NCI-H2171 treated with DMSO at 0.1 percent for 48 hours (cell line): Measurements from ENCODE around the gene IBTK.
A peak's percentile ranks its signal among the peaks of the same experiment; 100 is the strongest.
"Not testable (repeated sequence)": the region's sequence is repeated elsewhere in the genome, so short reads cannot be mapped to it uniquely, and the experiment has no call there.

Experiments
- DNase-seq: peaks from one replicate; lab custom pipeline; 2025; lab: John Stamatoyannopoulos, UW

Gene IBTK

DNA sequence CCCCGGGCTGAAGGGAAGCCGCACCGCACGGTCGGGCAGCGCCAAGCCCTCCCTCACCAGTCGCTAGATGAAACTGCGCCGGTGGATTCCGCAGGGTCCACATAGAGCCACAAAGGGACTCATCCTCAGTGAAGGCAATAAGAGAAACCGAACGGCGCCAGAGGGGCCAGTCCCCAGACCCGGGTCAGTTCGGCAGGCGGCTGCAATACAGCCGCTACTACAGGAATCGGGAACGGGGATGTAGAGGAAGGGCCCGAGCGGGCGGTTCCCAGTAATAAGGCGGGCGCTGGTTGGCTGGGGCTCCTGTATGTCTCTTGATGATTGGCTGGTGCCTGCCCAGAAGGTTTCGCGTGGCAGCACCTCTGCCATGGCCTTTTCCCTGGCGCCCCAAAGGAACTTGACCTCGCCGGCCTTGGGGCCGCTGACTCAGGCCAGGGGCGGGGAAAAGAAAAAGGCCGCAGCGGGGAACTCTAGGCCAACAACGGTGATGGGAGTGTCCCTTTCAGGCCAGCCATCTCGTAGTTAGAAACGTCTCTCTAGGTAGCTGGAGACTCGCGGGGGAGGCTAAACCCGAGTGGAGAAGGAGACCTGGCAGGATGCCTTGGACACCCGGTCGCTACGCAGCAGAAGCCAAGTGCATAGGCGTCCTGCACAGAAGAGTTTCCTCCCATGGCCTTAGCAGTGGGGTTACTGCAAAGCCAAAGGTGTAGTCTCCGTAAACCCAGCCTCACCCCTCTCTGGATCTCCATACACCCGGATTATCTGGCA lies at the start of gene IBTK:
Gene IBTK, minus strand, starts transcription at position 240 of the 768 bp plus-strand sequence. CDS start 7,258 bp downstream, outside the sequence.
- DNase-seq = peak; percentile 91

DNA sequence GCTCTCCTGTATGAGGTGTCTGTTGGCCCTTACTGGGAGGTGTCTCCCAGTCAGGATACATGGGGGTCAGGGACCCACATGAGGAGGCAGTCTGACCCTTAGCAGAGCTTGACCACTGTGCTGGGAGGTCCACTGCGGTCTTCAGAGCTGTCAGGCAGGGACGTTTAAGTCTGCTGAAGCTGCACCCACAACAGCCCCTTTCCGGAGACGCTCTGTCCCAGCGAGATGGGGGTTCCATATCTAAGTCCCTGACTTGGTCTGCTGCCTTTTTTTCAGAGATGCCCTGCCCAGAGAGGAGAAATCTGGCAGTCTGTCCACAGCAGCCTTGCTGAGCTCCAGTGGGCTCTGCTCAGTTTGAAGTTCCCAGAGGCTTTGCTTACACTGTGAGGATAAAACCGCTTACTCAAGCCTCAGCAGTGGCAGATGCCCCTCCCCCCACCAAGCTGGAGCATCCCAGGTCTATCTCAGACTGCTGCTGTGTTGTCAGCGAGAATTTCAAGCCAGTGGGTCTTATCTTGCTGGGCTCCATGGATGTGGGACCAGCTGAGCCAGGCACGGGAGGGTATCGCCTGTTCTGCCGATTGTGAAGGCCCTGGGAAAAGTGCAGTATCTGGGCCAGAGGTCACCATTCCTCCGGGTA lies 36.3 kb upstream of the IBTK start:
- no peak for DNase-seq

DNA sequence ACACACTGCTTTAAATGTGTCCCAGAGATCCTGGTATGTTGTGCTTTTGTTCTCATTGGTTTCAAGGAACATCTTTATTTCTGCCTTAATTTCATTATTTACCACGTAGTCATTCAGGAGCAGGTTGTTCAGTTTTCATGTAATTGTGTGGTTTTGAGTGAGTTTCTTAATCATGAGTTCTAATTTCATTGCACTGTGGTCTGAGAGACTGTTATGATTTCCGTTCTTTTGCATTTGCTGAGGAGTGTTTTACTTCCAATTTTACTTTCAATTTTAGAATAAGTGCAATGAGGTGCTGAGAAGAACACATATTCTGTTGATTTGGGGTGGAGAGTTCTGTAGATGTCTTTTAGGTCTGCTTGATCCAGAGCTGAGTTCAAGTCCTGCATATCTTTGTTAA lies 34.0 kb upstream of the IBTK start:
- DNase-seq = not testable (repeated sequence)

- DNase-seq = no peak
Measured at GRCh38 chr6:82277686-82278085, 30.1 kb upstream of the IBTK start.

- no peak for DNase-seq
Measured at GRCh38 chr6:82275686-82276085, 28.1 kb upstream of the IBTK start.

GRCh38 chr6:82273295-82273694 lies 25.8 kb upstream of the IBTK start:
- DNase-seq = no peak

DNA sequence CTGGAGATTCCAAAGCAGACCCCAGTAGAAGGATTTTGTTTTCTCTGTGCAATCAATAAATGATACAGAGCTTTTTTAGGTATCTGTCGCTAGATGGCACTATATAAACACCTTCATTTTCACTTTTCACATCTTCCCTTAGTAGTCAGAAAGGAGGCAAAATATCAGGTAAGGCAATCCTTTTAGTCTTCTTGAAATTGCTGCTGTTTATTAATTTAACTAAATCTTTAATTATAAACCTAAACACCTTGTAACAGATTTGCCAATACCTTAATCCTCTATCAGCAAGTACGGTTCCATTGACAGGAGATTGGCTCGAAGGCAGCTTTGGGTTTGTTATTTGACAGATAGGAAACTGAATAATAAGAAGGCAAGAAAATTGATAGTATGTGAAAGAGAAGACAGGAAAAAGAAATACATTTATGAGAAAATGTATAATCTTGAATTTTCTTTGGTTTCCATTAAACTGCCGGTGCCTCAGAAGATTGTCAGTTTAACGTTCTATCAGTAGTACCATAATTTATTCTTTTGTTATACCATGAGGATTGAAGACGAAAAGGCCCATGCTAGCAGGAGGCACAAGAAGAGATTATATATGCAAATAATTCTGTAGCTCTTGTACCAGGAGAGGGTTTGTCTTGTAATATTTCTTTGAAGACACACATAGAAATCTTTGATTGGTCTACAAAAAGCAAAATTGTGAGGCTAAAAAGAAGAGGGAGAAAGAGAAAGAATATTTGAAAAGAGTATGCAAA lies 23.5 kb upstream of the IBTK start:
- DNase-seq = peak; percentile 68

DNA sequence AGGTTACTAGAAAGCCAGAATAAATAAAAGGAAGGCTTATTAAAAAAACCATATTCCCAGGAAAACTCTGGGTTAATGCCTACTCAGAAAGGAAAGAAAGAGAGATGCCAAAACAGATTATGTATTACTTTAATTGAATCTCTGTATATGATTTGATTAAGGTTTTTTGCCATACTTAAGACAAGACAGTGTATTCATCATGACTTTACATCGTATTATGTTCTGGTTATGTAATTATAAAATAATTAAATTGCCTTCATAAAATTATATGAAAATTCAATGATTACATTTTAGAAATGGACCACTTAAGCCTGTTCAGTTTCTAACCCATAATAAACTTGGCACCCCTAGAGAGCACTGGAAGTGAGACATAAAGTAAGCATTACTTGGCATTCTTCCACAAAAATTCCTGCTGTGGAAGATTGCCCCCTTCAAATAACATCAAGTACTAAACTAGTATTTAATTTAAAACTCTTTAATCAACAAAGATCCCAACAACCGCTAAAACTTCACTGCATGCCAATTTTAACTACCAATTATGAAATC lies 20.8 kb upstream of the IBTK start:
- no peak for DNase-seq

DNA sequence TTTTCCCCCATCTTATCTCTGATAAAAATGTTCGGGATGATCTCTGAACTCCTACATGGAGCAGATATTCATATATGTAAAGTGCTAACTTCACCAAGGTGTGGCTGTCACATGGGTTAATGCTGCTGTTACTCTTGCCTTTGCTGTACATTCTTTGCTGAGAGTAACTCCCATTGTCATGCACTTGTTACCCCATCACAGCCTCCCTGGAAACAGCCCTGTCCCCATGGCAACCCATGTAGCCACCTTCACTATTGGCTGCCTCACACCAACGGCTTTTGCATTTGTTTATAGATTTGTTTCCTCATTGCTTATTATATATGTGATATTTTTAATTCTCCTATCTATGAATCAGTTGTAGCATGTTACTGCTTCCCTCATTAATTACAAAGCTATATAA lies 17.3 kb upstream of the IBTK start:
- no peak for DNase-seq

DNA sequence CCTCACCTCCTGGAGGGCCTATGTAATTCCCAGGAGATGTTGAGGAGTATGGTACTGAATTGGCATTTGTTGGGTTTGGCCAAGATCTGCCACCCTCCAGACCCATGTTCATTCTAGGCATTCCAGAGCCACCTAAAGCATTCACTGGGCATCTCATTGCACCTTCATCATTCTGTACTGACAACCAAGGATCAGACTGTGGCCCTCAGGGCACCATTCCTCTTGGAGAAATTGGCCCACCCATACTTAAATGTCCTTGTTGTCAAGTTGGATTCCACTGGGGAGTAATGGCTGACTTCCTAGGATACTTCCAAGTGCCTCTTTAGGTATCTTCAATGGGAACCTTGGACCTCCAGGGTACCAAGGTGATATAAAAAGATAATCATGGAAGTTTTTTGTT lies 16.8 kb upstream of the IBTK start:
- no peak for DNase-seq

GRCh38 chr6:82263916-82264315 lies 16.4 kb upstream of the IBTK start:
- no peak for DNase-seq

DNA sequence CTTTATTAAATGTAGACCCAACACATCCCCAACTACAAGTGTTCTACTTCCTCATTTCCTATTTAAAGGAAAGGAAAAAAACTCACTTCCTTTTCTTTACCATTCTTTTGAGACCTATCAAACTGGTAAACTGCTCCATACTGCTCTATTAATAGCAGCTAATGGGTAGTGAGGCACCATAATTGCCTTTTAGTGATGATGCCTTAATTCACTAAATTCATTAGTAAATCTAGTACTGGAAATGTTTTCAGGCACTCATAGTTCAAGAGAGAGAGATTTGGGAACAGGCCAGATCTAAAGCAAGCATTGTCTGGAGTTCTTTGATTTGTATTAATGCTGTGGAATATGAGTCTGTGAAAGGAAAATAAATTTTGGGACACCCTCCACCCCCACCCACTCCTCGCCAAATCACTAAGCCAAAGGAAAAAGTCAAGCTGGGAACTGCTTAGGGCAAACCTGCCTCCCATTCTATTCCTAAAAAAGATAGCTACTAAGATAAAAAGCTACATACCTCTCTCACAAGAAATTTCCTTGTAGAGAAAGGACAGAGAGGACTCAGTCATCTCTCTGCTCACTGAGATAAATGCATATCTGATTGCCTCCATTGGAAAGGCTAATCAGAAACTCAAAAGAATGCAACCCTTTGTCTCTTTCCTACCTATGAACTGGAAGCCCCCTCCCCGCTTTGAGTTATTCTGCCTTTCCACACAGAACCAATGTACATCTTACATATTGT lies 13.6 kb upstream of the IBTK start:
- no peak for DNase-seq

DNA sequence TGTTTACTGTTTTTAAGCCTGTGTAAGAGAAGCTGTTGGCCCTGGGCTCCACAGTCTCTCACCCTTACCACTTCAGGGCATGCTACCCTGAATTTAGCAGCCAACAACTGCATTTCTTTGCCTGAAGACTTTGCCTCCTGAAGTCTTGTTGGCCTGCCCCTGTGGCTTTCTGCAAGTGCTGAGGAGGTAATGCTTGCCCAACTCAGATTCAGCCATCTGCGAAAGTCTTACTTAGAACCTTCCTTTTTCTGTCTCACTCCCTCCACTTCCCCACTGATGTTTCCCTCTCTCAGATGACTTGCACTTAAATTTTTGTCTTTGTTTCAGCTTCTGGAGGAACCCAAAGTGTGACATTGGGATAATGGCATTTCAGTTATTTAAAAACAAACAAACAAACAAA lies 11.8 kb upstream of the IBTK start:
- DNase-seq = no peak

GRCh38 chr6:82257088-82257774 lies 9.7 kb upstream of the IBTK start:
- no peak for DNase-seq

GRCh38 chr6:82254722-82255121 lies 7.2 kb upstream of the IBTK start:
- not testable (repeated sequence) for DNase-seq

GRCh38 chr6:82251942-82252341 lies 4.4 kb upstream of the IBTK start:
- peak; percentile 15 for DNase-seq

DNA sequence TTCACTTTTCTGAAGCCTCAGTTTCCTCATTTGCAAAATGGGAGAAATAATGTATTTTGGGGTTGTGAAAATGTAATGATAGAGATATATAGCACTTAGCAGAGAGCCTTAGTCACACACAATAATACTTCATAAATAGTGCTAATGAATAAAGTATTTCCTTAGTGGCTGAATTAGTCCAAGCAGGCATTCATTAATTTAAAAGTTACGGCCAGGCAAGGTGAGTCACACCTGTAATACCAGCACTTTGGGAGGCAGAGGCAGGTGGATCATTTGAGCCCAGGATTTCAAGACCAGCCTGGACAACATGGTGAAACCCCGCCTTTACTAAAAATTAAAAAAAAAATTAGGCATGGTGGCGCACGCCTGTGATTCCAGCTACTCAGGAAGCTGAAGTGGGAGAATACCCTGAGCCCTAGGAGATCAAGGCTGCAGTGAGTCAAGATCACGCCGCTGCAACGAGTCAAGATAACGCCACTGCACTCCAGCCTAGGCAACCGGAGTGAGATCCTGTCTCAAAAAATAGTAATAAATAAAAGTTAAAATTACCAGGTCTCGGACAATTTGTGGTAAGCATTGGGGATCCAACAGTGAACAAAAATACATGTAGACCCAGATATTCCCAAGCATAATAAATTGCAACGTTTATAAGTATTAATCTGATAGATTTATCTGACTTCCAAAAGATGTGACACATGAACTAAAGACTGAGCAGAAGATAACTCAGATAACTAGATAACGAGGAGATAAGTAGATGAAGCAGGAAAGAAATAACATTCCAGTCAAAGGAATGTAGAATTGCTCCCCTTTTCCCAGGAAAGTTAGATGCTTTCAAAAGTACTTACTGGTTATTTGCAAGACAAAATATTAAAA lies 2.1 kb upstream of the IBTK start:
- no peak for DNase-seq

- DNase-seq = no peak
Measured at GRCh38 chr6:82248273-82248735, 760 bp upstream of the IBTK start.

GRCh38 chr6:82246802-82247504 lies 591 bp downstream of the IBTK start:
- DNase-seq = peak; percentile 31

GRCh38 chr6:82246370-82246769 lies 1.2 kb downstream of the IBTK start:
- DNase-seq = no peak
